ENCODE results near the gene CPZ. TPM values are rescaled to one million over a fixed set of nuclear protein-coding genes. Genes with fewer than 3 reads are reported as not detected.

The CPZ gene
- total RNA-seq, 1 donor from 2014 or later: 4.9 TPM

- Mint-ChIP-seq H3K27me3 (peaks cover 40% of the 10 kb centered on the region), H3K4me3 (no peak overlapping the region), H3K27ac (no peak overlapping the region), H3K36me3 (no peaks in the 10 kb centered on the region), H3K9me3 (no peaks in the 10 kb centered on the region), H3K4me1 (ENCODE audit: unreplicated experiment) (no peaks in the 10 kb centered on the region)
- peak; percentile 64 for DNase-seq (ENCODE audit: extremely low spot score, unreplicated experiment)
- TF ChIP-seq CTCF (conservative IDR thresholded peaks at IDR 0.05): no peak
These were observed 52.6 kb downstream of the CPZ start for GRCh38 chr4:8644966-8645752.

GRCh38 chr4:8645753-8646124, 53.2 kb downstream of the CPZ start:
- Mint-ChIP-seq H3K4me1 (ENCODE audit: unreplicated experiment) (no peaks in the 10 kb centered on the region), H3K36me3 (no peaks in the 10 kb centered on the region), H3K9me3 (no peaks in the 10 kb centered on the region), H3K4me3 (no peak overlapping the region), H3K27me3 (peaks cover 41% of the 10 kb centered on the region), H3K27ac (no peak overlapping the region)
- TF ChIP-seq CTCF (conservative IDR thresholded peaks at IDR 0.05): no peak
- DNase-seq (ENCODE audit: extremely low spot score, unreplicated experiment): peak; percentile 62

GRCh38 chr4:8646296-8647093, 53.9 kb downstream of the CPZ start:
- H3K9me3 Mint-ChIP-seq: no peaks in the 10 kb centered on the region
- H3K27ac Mint-ChIP-seq: no peak overlapping the region
- H3K36me3 Mint-ChIP-seq: no peaks in the 10 kb centered on the region
- peaks cover 40% of the 10 kb centered on the region for H3K27me3 Mint-ChIP-seq
- H3K4me3 Mint-ChIP-seq: no peak overlapping the region
- TF ChIP-seq CTCF (conservative IDR thresholded peaks at IDR 0.05): no peak
- no peaks in the 10 kb centered on the region for H3K4me1 Mint-ChIP-seq (ENCODE audit: unreplicated experiment)
- peak; percentile 57 for DNase-seq (ENCODE audit: extremely low spot score, unreplicated experiment)

- H3K27ac Mint-ChIP-seq: no peak overlapping the region
- TF ChIP-seq CTCF (conservative IDR thresholded peaks at IDR 0.05): no peak
- peaks cover 40% of the 10 kb centered on the region for H3K27me3 Mint-ChIP-seq
- DNase-seq (ENCODE audit: extremely low spot score, unreplicated experiment): peak; percentile 34
- no peaks in the 10 kb centered on the region for H3K36me3 Mint-ChIP-seq
- no peaks in the 10 kb centered on the region for H3K9me3 Mint-ChIP-seq
- no peak overlapping the region for H3K4me3 Mint-ChIP-seq
- H3K4me1 Mint-ChIP-seq (ENCODE audit: unreplicated experiment): no peaks in the 10 kb centered on the region
These were observed 54.6 kb downstream of the CPZ start for GRCh38 chr4:8647094-8647570.

GRCh38 chr4:8647626-8648025, 55.1 kb downstream of the CPZ start:
- peak; percentile 50 for DNase-seq (ENCODE audit: extremely low spot score, unreplicated experiment)
- H3K27ac Mint-ChIP-seq: no peak overlapping the region

More at GRCh38 chr4:8647626-8648025, 55.1 kb downstream of the CPZ start:
- Mint-ChIP-seq H3K4me1 (ENCODE audit: unreplicated experiment) (no peaks in the 10 kb centered on the region), H3K4me3 (no peak overlapping the region), H3K36me3 (no peaks in the 10 kb centered on the region), H3K27me3 (peaks cover 37% of the 10 kb centered on the region), H3K9me3 (no peaks in the 10 kb centered on the region)
- no peak for TF ChIP-seq CTCF (conservative IDR thresholded peaks at IDR 0.05)
